ENCODE measurements around the gene NKAIN4. TPM values are rescaled to one million over a fixed set of nuclear protein-coding genes. Genes with fewer than 3 reads are reported as not detected.

The NKAIN4 gene
- total and polyA plus RNA-seq, 2 donors from 2014 or later, result 29.7 to 107 TPM

GRCh38 chr20:63242736-63243135, 11.5 kb downstream of the NKAIN4 start:
- H3K9ac ChIP-seq (ENCODE audit: low read length in 3 of 3), result no peak overlapping the region
- peak in 1 of 5 donors; percentile 50 for DNase-seq
- H3K4me1 ChIP-seq (ENCODE audit: control insufficient read depth in 2 of 3, insufficient read depth in 2 of 3, low read depth in 1 of 3, low read length in 3 of 3), result peaks cover 0 to 12% (median 0%) of the 10 kb centered on the region in 3 donors
- no peak for FAIRE-seq
- no peaks in the 10 kb centered on the region for H3K36me3 ChIP-seq (ENCODE audit: control insufficient read depth in 2 of 3, insufficient read depth in 3 of 3, low read length in 3 of 3)
- H3K27ac ChIP-seq (ENCODE audit: low read depth in 2 of 2, low read length in 2 of 2), result no peak overlapping the region
- H3K9me3 ChIP-seq (ENCODE audit: control insufficient read depth in 2 of 3, insufficient read depth in 1 of 3, low read length in 3 of 3), result no peaks in the 10 kb centered on the region
- TF ChIP-seq, protein P1, sequence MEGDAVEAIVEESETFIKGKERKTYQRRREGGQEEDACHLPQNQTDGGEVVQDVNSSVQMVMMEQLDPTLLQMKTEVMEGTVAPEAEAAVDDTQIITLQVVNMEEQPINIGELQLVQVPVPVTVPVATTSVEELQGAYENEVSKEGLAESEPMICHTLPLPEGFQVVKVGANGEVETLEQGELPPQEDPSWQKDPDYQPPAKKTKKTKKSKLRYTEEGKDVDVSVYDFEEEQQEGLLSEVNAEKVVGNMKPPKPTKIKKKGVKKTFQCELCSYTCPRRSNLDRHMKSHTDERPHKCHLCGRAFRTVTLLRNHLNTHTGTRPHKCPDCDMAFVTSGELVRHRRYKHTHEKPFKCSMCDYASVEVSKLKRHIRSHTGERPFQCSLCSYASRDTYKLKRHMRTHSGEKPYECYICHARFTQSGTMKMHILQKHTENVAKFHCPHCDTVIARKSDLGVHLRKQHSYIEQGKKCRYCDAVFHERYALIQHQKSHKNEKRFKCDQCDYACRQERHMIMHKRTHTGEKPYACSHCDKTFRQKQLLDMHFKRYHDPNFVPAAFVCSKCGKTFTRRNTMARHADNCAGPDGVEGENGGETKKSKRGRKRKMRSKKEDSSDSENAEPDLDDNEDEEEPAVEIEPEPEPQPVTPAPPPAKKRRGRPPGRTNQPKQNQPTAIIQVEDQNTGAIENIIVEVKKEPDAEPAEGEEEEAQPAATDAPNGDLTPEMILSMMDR (IDR thresholded peaks at IDR 0.05; ENCODE audit: borderline replicate concordance, extremely low read depth, insufficient read depth), result no peak
- H3K27me3 ChIP-seq (ENCODE audit: control insufficient read depth, insufficient read depth, low read length), result no peaks in the 10 kb centered on the region
- H3K4me3 ChIP-seq (ENCODE audit: low read length in 3 of 3), result no peak overlapping the region
- intact Hi-C loops (cut with DNase I), result no loop called here

DNA sequence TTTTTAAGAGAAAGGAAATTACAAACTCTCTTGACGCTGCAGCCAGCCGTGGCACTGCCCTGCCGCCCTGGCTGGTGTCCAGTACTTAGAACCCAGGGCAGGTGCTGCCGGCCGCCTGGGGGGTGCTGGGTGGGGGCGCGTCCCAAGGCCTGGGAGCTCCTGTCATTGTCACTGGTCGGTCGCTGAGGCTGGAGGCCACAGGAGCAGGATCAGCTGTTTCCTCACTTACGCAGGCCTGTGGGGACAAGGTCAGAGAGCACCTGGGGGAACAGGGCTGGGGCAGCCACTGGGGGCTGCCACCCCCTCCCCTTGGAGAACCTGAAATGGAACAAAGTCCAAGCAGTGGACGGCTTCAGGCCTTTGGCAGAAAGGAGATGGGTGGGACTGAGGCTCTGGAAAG, 13.0 kb downstream of the NKAIN4 start:
- DNase-seq (no peak), FAIRE-seq (no peak)
- Histone ChIP-seq H3K36me3 (ENCODE audit: control insufficient read depth in 2 of 3, insufficient read depth in 3 of 3, low read length in 3 of 3) (no peaks in the 10 kb centered on the region), H3K27ac (ENCODE audit: low read depth in 2 of 2, low read length in 2 of 2) (no peak overlapping the region), H3K9me3 (ENCODE audit: control insufficient read depth in 2 of 3, insufficient read depth in 1 of 3, low read length in 3 of 3) (no peaks in the 10 kb centered on the region), H3K9ac (ENCODE audit: low read length in 3 of 3) (no peak overlapping the region), H3K27me3 (ENCODE audit: control insufficient read depth, insufficient read depth, low read length) (no peaks in the 10 kb centered on the region), H3K4me1 (ENCODE audit: control insufficient read depth in 2 of 3, insufficient read depth in 2 of 3, low read depth in 1 of 3, low read length in 3 of 3) (peaks cover 0 to 2% (median 0%) of the 10 kb centered on the region in 3 donors), H3K4me3 (ENCODE audit: low read length in 3 of 3) (no peak overlapping the region)
- TF ChIP-seq, protein P1 (IDR thresholded peaks at IDR 0.05; ENCODE audit: borderline replicate concordance, extremely low read depth, insufficient read depth), result no peak
- intact Hi-C loops (cut with DNase I), result no loop called here

GRCh38 chr20:63240004-63240403, 14.3 kb downstream of the NKAIN4 start:
- H3K9ac ChIP-seq (ENCODE audit: low read length in 3 of 3), result no peak overlapping the region
- TF ChIP-seq, protein P1 (IDR thresholded peaks at IDR 0.05; ENCODE audit: borderline replicate concordance, extremely low read depth, insufficient read depth), result no peak
- H3K4me1 ChIP-seq (ENCODE audit: control insufficient read depth in 2 of 3, insufficient read depth in 2 of 3, low read depth in 1 of 3, low read length in 3 of 3), result no peaks in the 10 kb centered on the region
- no peaks in the 10 kb centered on the region for H3K9me3 ChIP-seq (ENCODE audit: control insufficient read depth in 2 of 3, insufficient read depth in 1 of 3, low read length in 3 of 3)
- H3K27me3 ChIP-seq (ENCODE audit: control insufficient read depth, insufficient read depth, low read length), result no peaks in the 10 kb centered on the region
- no peaks in the 10 kb centered on the region for H3K36me3 ChIP-seq (ENCODE audit: control insufficient read depth in 2 of 3, insufficient read depth in 3 of 3, low read length in 3 of 3)
- no peak overlapping the region for H3K27ac ChIP-seq (ENCODE audit: low read depth in 2 of 2, low read length in 2 of 2)
- DNase-seq (no peak), FAIRE-seq (no peak)
- H3K4me3 ChIP-seq (ENCODE audit: low read length in 3 of 3), result no peak overlapping the region
- intact Hi-C loops (cut with DNase I), result no loop called here

DNA sequence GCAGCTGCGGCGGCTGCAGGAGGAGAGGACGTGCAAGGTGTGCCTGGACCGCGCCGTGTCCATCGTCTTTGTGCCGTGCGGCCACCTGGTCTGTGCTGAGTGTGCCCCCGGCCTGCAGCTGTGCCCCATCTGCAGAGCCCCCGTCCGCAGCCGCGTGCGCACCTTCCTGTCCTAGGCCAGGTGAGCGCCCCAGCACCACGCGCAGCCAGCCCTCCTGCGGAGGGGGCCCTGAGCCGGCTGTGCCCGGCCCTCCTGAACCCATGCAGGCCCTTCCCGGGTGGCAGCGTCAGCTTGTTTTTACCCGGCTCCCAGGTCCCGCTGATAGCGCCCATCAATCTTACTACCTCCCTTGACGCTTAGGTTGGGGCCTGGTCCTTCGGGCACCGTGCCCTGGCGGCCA, 14.8 kb downstream of the NKAIN4 start:
- H3K36me3 ChIP-seq (ENCODE audit: control insufficient read depth in 2 of 3, insufficient read depth in 3 of 3, low read length in 3 of 3), result no peaks in the 10 kb centered on the region
- no peak overlapping the region for H3K4me3 ChIP-seq (ENCODE audit: low read length in 3 of 3)
- H3K4me1 ChIP-seq (ENCODE audit: control insufficient read depth in 2 of 3, insufficient read depth in 2 of 3, low read depth in 1 of 3, low read length in 3 of 3), result no peaks in the 10 kb centered on the region
- intact Hi-C loops (cut with DNase I), result no loop called here
- FAIRE-seq, result no peak
- H3K27ac ChIP-seq (ENCODE audit: low read depth in 2 of 2, low read length in 2 of 2), result no peak overlapping the region
- TF ChIP-seq, protein P1 (IDR thresholded peaks at IDR 0.05; ENCODE audit: borderline replicate concordance, extremely low read depth, insufficient read depth), result no peak
- H3K9ac ChIP-seq (ENCODE audit: low read length in 3 of 3), result no peak overlapping the region
- no peaks in the 10 kb centered on the region for H3K9me3 ChIP-seq (ENCODE audit: control insufficient read depth in 2 of 3, insufficient read depth in 1 of 3, low read length in 3 of 3)
- no peaks in the 10 kb centered on the region for H3K27me3 ChIP-seq (ENCODE audit: control insufficient read depth, insufficient read depth, low read length)
- no peak for DNase-seq

Measured in kidney (tissue), 14 donors.